Left ventricle myocardium inferior (tissue), 1 donor: ENCODE measurements around the gene ANXA7. TPM values are rescaled to one million over a fixed set of nuclear protein-coding genes. Genes with fewer than 3 reads are reported as not detected.

Experiments used
- DNase-seq: peaks from one replicate; pipeline ENCODE4 v3.0.0-alpha.2; 2020
- H3K27ac ChIP-seq: fragments of 200-600 bp; replicated peaks from 2 replicates; pipeline ENCODE4 v1.8.0; 2021
- H3K27me3 ChIP-seq: fragments of 200-600 bp; 2 replicates; pipeline ENCODE4 v1.8.0; 2021; ENCODE audit warnings: low read depth
- H3K36me3 ChIP-seq: fragments of 200-600 bp; 2 replicates; pipeline ENCODE4 v1.8.0; 2021
- H3K4me1 ChIP-seq: fragments of 200-600 bp; 2 replicates; pipeline ENCODE4 v1.8.0; 2021
- H3K4me3 ChIP-seq: fragments of 200-600 bp; 2 replicates; pipeline ENCODE4 v1.8.0; 2021; ENCODE audit warnings: mild to moderate bottlenecking, moderate library complexity
- H3K9me3 ChIP-seq: fragments of 200-600 bp; replicated peaks from 2 replicates; pipeline ENCODE4 v1.8.0; 2021
- CTCF ChIP-seq: fragments of 200-600 bp; IDR thresholded peaks from 2 replicates; pipeline ENCODE4 v1.8.0; 2021; ENCODE audit warnings: antibody characterized with exemption, mild to moderate bottlenecking, borderline replicate concordance
- intact Hi-C: fragments of 100-400 bp; cut with micrococcal nuclease; formaldehyde crosslinking; loops from one replicate; pipeline ENCODE4 v1.11.0; 2022
- total RNA-seq: library from RNA; stranded (reverse); fragmentation: NEBNext Ultra II Directional; extraction: Animal tissue kit (Norgen Biotek cat#: 25700); gene quantifications from one replicate; pipeline ENCODE4 v1.2.1, GENCODE V29; 2021
- donor health status: DM: no; HTN: yes; CAD: no; lungs with severe emphysema.

Gene ANXA7
- total RNA-seq, 1 donor from 2014 or later: 115 TPM

DNA sequence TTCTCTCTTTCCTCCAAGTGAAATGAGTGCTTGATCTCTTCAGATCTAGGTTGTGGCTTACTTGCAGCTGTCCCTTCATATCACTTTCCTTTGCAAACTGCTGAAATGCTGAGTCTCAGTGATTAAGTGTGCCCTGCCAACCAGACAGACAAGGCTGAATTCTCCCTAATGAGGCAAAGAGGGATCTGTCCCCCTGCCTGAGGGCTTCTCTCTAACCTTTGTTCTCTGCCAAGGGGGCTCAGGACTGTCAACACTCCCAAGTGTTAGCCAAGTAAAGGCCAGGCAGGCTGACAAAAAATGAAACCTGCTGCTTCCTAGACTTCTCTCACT lies 19.6 kb upstream of the ANXA7 start, which contains the start of gene MSS51:
Gene MSS51 (minus strand): TSS at position 24 of the 330 bp plus-strand sequence. CDS start 5,277 bp downstream, outside the sequence.
- intact Hi-C loops: no loop called here
- peak within 1 kb of the TSS; percentile 45 for H3K4me3 ChIP-seq
- DNase-seq: peak; percentile 23
- H3K36me3 ChIP-seq: peaks cover 31% of the 10 kb centered on the region
- H3K4me1 ChIP-seq: peaks cover 7% of the 10 kb centered on the region
- no peaks in the 10 kb centered on the region for H3K9me3 ChIP-seq
- peak within 1 kb of the TSS; percentile 60 for H3K27ac ChIP-seq
- TF ChIP-seq CTCF: no peak
- H3K27me3 ChIP-seq: no peaks in the 10 kb centered on the region

DNA sequence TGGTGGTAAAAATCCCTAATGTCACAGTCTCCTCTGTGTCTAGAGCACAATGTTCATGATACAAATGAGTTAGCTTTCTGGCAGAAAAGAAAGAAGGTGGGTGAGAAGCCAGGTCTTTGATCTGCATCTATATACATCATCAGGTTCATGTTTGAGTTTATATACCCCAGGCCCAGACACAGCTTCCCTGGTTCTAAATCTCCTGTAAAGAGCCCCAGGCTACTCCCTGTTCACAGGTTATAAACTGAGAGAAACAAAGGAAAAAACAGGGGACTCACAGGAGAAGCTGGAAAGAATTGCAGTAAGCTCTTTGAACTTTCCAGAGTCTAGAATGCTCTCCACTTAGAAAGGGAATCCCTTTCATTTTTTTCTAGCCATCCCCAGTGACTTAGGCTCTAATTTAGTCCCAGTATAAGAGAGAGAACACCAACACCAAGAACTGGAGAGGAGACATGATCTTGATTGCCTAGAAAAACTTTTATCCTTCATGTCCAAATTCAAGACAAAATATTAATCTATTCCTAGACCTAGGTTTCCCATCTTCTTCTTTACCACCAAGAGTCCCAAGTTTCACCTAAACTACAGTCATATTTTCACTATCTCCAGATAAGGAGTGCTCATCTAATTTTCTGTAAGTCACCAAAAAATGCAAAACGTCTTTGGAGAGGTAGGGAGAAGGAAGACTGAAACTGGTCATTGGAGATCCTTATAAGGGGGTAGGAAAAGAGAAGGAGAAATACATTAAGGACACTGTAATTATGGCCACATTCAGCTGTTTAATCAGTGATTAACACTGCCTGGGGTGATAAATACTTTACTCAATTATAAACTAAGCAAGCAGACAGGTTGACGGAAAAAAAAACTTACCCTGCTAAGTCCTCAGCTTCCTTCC lies 19.0 kb upstream of the ANXA7 start:
- no peak for TF ChIP-seq CTCF
- intact Hi-C loops: no loop called here
- Histone ChIP-seq H3K27me3 (no peaks in the 10 kb centered on the region), H3K36me3 (peaks cover 28% of the 10 kb centered on the region), H3K27ac (peak overlapping the region; percentile 60), H3K9me3 (no peaks in the 10 kb centered on the region), H3K4me1 (peaks cover 7% of the 10 kb centered on the region), H3K4me3 (peak overlapping the region; percentile 45)
- no peak for DNase-seq

DNA sequence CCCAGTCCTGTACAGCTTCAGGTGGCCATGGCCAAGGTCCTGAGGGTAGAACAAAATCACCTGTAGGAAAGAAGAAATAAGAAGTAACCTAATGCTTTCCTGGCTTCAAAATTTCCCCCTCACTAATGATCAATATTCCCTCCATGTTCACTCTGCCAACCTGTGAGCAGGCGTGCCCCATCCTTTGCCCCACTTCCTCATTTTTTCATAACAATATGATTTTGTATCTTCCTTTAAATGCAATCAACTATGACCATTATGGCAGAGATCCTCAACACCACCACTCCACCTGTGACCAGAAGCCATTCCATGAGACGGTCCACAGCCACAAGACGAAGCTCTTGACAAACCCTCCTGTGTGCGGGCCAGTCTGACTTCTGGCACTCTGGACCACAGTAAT lies 12.5 kb upstream of the ANXA7 start:
- no peak for TF ChIP-seq CTCF
- no peak for DNase-seq
- H3K9me3 ChIP-seq: no peaks in the 10 kb centered on the region
- H3K36me3 ChIP-seq: peaks cover 71% of the 10 kb centered on the region
- intact Hi-C loops: no loop called here
- H3K27me3 ChIP-seq: no peaks in the 10 kb centered on the region
- no peak overlapping the region for H3K27ac ChIP-seq
- H3K4me1 ChIP-seq: no peaks in the 10 kb centered on the region
- no peak overlapping the region for H3K4me3 ChIP-seq

DNA sequence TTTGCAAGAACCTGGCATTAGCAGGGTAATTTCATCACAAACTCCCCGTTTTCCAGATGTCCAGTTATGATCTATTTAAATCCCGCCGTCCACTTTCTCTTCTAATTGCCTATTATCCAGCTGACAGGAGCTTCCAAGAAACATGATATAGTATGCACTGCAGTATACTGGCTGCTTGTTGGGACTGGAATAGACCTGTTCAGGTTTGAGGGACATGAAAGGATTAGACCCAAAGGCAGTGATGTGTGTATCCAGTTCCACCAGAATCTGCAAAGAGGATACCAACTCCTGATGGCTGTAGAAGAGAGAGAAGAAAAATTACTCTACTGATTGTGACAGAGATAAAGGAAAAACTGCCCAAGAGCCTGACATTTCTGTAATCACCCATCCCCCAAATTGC lies 10.6 kb upstream of the ANXA7 start:
- no peak for DNase-seq
- Histone ChIP-seq H3K4me1 (no peaks in the 10 kb centered on the region), H3K27me3 (no peaks in the 10 kb centered on the region), H3K4me3 (no peak overlapping the region), H3K36me3 (peaks cover 68% of the 10 kb centered on the region), H3K27ac (no peak overlapping the region), H3K9me3 (no peaks in the 10 kb centered on the region)
- no peak for TF ChIP-seq CTCF
- intact Hi-C loops: no loop called here

DNA sequence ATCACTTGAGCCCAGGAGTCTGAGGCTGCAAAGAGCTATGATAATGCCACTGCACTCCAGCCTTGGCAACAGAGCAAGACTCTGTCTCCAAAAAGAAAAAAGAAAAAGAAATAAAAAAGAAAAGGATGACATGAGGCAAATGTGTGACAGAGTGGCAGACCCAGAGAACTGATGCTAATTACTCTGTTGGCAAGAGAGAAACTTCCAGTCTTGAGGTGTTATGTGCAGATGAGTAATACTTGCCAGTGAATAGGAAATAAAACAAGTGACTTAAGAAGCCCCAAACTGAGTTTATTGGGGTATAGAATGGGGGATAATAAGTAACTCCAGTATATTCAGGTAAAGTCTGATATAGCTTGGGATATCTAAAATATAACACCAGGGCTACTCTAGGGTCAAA lies 9.5 kb upstream of the ANXA7 start:
- H3K9me3 ChIP-seq: no peaks in the 10 kb centered on the region
- TF ChIP-seq CTCF: no peak
- peaks cover 65% of the 10 kb centered on the region for H3K36me3 ChIP-seq
- no peaks in the 10 kb centered on the region for H3K27me3 ChIP-seq
- no peak overlapping the region for H3K4me3 ChIP-seq
- no peak for DNase-seq
- no peaks in the 10 kb centered on the region for H3K4me1 ChIP-seq
- intact Hi-C loops: no loop called here
- no peak overlapping the region for H3K27ac ChIP-seq
